Thoracic aorta (tissue), 2 donors: ENCODE results near the gene PGLYRP3. TPM values are rescaled to one million over a fixed set of nuclear protein-coding genes. Genes with fewer than 3 reads are reported as not detected.

ENCODE experiments used
- ATAC-seq: fragments of 150-250 bp; one replicate; pipeline ENCODE4 v1.8.0; 2017; ENCODE audit warnings: low read depth; ENCODE audit not compliant: insufficient number of reproducible peaks, low FRiP score
- DNase-seq: peaks from one replicate; pipeline ENCODE4 v3.0.0-alpha.2; 2020; ENCODE audit warnings: low spot score
- H3K27ac ChIP-seq, 2 donors: fragments of 200-600 bp; sonication (generic); 1 replicate in 1 of 2; 2 replicates in 1 of 2; pipeline ENCODE4 v1.5.1; 2016; ENCODE audit warnings: mild to moderate bottlenecking in 2 of 2, moderate library complexity in 2 of 2
- H3K27me3 ChIP-seq: fragments of 200-600 bp; sonication (generic); replicated peaks from 2 replicates; pipeline ENCODE4 v1.6.0; 2016; ENCODE audit warnings: mild to moderate bottlenecking; ENCODE audit not compliant: insufficient read depth
- H3K36me3 ChIP-seq: fragments of 200-600 bp; sonication (generic); one replicate; pipeline ENCODE4 v1.5.1; 2016
- H3K4me1 ChIP-seq, 2 donors: fragments of 200-600 bp; sonication (generic); 1 replicate in 1 of 2; 2 replicates in 1 of 2; pipeline versions ENCODE4 v1.5.1 to v1.6.0; 2016; ENCODE audit warnings: low read depth in 2 of 2, mild to moderate bottlenecking in 1 of 2; ENCODE audit not compliant: control insufficient read depth in 1 of 2
- H3K4me3 ChIP-seq: fragments of 200-600 bp; sonication (generic); 2 replicates; pipeline ENCODE4 v1.5.1; 2016; ENCODE audit warnings: mild to moderate bottlenecking
- H3K9me3 ChIP-seq: fragments of 200-600 bp; sonication (generic); 2 replicates; pipeline ENCODE4 v1.5.1; 2016
- total RNA-seq, 2 donors: library from RNA; depleted of rRNA; stranded (reverse); fragments of >200 nt; gene quantifications; one replicate each; pipeline versions ENCODE4 v1.1.0 to v1.2.3, GENCODE V29; 2016
- TF ChIP-seq, protein P1 (sequence below): fragments of 200-600 bp; sonication (generic); IDR thresholded peaks from one replicate; pipeline ENCODE4 v1.5.1; 2019; ENCODE audit warnings: antibody characterized with exemption

PGLYRP3 gene
- total RNA-seq, 2 donors from 2014 or later, result not detected

GRCh38 chr1:153251988-153252387 is 60.8 kb downstream of the PGLYRP3 start:
- Histone ChIP-seq H3K27ac (no peak overlapping the region), H3K36me3 (no peaks in the 10 kb centered on the region), H3K9me3 (no peaks in the 10 kb centered on the region), H3K4me3 (no peak overlapping the region), H3K4me1 (no peaks in the 10 kb centered on the region), H3K27me3 (no peaks in the 10 kb centered on the region)
- DNase-seq, result no peak
- ATAC-seq, result no peak
- TF ChIP-seq, protein P1, sequence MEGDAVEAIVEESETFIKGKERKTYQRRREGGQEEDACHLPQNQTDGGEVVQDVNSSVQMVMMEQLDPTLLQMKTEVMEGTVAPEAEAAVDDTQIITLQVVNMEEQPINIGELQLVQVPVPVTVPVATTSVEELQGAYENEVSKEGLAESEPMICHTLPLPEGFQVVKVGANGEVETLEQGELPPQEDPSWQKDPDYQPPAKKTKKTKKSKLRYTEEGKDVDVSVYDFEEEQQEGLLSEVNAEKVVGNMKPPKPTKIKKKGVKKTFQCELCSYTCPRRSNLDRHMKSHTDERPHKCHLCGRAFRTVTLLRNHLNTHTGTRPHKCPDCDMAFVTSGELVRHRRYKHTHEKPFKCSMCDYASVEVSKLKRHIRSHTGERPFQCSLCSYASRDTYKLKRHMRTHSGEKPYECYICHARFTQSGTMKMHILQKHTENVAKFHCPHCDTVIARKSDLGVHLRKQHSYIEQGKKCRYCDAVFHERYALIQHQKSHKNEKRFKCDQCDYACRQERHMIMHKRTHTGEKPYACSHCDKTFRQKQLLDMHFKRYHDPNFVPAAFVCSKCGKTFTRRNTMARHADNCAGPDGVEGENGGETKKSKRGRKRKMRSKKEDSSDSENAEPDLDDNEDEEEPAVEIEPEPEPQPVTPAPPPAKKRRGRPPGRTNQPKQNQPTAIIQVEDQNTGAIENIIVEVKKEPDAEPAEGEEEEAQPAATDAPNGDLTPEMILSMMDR, result no peak

GRCh38 chr1:153251562-153251961 is 61.2 kb downstream of the PGLYRP3 start:
- no peaks in the 10 kb centered on the region for H3K9me3 ChIP-seq
- ATAC-seq (no peak), DNase-seq (no peak)
- H3K4me1 ChIP-seq, result no peaks in the 10 kb centered on the region
- no peaks in the 10 kb centered on the region for H3K27me3 ChIP-seq
- no peak overlapping the region for H3K4me3 ChIP-seq
- TF ChIP-seq, protein P1, result no peak
- no peaks in the 10 kb centered on the region for H3K36me3 ChIP-seq
- H3K27ac ChIP-seq, result no peak overlapping the region

GRCh38 chr1:153251087-153251486 is 61.7 kb downstream of the PGLYRP3 start:
- Histone ChIP-seq H3K4me1 (no peaks in the 10 kb centered on the region), H3K27ac (no peak overlapping the region), H3K4me3 (no peak overlapping the region), H3K9me3 (no peaks in the 10 kb centered on the region), H3K27me3 (no peaks in the 10 kb centered on the region), H3K36me3 (no peaks in the 10 kb centered on the region)
- TF ChIP-seq, protein P1, result no peak
- ATAC-seq, result no peak
- DNase-seq, result no peak

GRCh38 chr1:153250166-153250565 is 62.6 kb downstream of the PGLYRP3 start:
- no peaks in the 10 kb centered on the region for H3K9me3 ChIP-seq
- DNase-seq (no peak), ATAC-seq (no peak)
- TF ChIP-seq, protein P1, result no peak
- H3K4me1 ChIP-seq, result no peaks in the 10 kb centered on the region
- no peaks in the 10 kb centered on the region for H3K36me3 ChIP-seq
- no peaks in the 10 kb centered on the region for H3K27me3 ChIP-seq
- H3K27ac ChIP-seq, result no peak overlapping the region
- no peak overlapping the region for H3K4me3 ChIP-seq

GRCh38 chr1:153248176-153248879 is 64.4 kb downstream of the PGLYRP3 start:
- Histone ChIP-seq H3K27ac (no peak overlapping the region), H3K36me3 (no peaks in the 10 kb centered on the region), H3K4me3 (no peak overlapping the region), H3K9me3 (no peaks in the 10 kb centered on the region), H3K4me1 (no peaks in the 10 kb centered on the region), H3K27me3 (no peaks in the 10 kb centered on the region)
- DNase-seq (no peak), ATAC-seq (no peak)
- TF ChIP-seq, protein P1, result no peak

Other genes starting within 250 kb of the PGLYRP3 start
- gene SPRR2B, start 241.3 kb downstream of the PGLYRP3 start, total RNA-seq, result not detected
- gene SPRR2E, start 218.4 kb downstream of the PGLYRP3 start, total RNA-seq, result not detected
- not detected for gene SPRR2F, start 199.4 kb downstream of the PGLYRP3 start, total RNA-seq
- gene SPRR2G, start 162.1 kb downstream of the PGLYRP3 start, total RNA-seq, result not detected
- not detected for gene LELP1, start 109.5 kb downstream of the PGLYRP3 start, total RNA-seq
- gene PRR9, start 95.4 kb downstream of the PGLYRP3 start, total RNA-seq, result not detected
- not detected for gene LORICRIN, start 53.3 kb downstream of the PGLYRP3 start, total RNA-seq
- not detected for gene PGLYRP4, start 35.9 kb upstream of the PGLYRP3 start, total RNA-seq
- gene S100A9, start 44.9 kb upstream of the PGLYRP3 start, total RNA-seq, result 100 to 1,000 TPM; 138 to 478 TPM
- gene S100A12, start 62.7 kb upstream of the PGLYRP3 start, total RNA-seq, result 10 to 100 TPM in 1 of 2 donors, not detected in 1; 22.5 TPM
- 10 to 100 TPM; 31.5 to 95.4 TPM for gene S100A8, start 78.1 kb upstream of the PGLYRP3 start, total RNA-seq
- gene S100A7A, start 103.6 kb upstream of the PGLYRP3 start, total RNA-seq, result not detected
- not detected for gene S100A7, start 147.7 kb upstream of the PGLYRP3 start, total RNA-seq
- 100 to 1,000 TPM; 367 to 608 TPM for gene S100A6, start 223.0 kb upstream of the PGLYRP3 start, total RNA-seq
- gene S100A5, start 228.0 kb upstream of the PGLYRP3 start, total RNA-seq, result not detected
- gene S100A4, start 232.9 kb upstream of the PGLYRP3 start, total RNA-seq, result 1,000 to 10,000 TPM in 1 of 2 donors, 100 to 1,000 TPM in 1; 514 to 1,429 TPM
- 10 to 100 TPM in 1 of 2 donors, 1 to 10 TPM in 1; 3.1 to 25.0 TPM for gene S100A3, start 236.3 kb upstream of the PGLYRP3 start, total RNA-seq